ENCODE data around the gene RASGRF1.

RASGRF1 gene

DNA sequence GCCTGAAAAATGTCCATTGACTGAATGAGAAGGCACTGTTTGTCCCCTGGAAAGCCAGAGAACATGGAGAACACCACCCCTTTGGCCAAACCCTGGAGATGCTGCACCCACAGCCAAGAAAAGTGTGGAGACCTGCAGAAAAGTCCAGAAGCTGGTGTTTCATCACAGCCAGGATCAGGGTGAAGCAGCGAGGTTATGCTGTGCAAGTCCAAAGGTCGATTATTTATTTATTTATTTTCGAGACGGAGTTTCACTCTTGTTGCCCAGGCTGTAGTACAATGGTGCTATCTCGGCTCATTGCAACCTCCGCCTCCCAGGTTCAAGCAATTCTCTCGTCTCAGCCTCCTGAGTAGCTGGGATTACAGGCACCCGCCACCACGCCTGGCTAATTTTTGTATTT, 140.2 kb downstream of the RASGRF1 start:
- TF ChIP-seq, protein P1, sequence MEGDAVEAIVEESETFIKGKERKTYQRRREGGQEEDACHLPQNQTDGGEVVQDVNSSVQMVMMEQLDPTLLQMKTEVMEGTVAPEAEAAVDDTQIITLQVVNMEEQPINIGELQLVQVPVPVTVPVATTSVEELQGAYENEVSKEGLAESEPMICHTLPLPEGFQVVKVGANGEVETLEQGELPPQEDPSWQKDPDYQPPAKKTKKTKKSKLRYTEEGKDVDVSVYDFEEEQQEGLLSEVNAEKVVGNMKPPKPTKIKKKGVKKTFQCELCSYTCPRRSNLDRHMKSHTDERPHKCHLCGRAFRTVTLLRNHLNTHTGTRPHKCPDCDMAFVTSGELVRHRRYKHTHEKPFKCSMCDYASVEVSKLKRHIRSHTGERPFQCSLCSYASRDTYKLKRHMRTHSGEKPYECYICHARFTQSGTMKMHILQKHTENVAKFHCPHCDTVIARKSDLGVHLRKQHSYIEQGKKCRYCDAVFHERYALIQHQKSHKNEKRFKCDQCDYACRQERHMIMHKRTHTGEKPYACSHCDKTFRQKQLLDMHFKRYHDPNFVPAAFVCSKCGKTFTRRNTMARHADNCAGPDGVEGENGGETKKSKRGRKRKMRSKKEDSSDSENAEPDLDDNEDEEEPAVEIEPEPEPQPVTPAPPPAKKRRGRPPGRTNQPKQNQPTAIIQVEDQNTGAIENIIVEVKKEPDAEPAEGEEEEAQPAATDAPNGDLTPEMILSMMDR (IDR thresholded peaks at IDR 0.05; ENCODE audit: low read depth, low read length) = no peak
- H3K4me3 ChIP-seq (ENCODE audit: low read depth, low read length) = no peak overlapping the region
- in situ Hi-C loops (cut with HindIII; ENCODE audit: low sequenced_read_pairs) = no loop called here
- no peak for DNase-seq (ENCODE audit: low read depth, low spot score)

DNA sequence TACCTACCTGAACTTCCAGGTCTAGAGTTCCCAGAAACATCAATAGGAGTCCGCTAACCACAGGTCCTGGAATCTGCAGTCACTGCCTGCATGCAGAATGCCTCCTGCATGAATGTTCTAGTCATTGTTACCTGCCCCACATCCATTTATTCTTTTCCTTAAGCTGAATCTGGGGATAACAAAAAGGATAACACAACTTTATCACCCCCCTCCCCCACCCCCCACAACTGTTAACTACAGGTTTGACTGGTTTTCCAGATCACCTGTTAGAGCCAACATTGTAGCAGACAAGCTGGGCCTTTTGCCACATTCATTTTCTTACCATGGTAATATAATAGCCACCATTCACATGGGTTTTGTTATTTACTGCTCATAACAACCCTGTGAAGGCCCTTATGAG, 141.1 kb downstream of the RASGRF1 start:
- TF ChIP-seq, protein P1 (IDR thresholded peaks at IDR 0.05; ENCODE audit: low read depth, low read length) = no peak
- in situ Hi-C loops (cut with HindIII; ENCODE audit: low sequenced_read_pairs) = no loop called here
- H3K4me3 ChIP-seq (ENCODE audit: low read depth, low read length) = no peak overlapping the region
- DNase-seq (ENCODE audit: low read depth, low spot score) = no peak

DNA sequence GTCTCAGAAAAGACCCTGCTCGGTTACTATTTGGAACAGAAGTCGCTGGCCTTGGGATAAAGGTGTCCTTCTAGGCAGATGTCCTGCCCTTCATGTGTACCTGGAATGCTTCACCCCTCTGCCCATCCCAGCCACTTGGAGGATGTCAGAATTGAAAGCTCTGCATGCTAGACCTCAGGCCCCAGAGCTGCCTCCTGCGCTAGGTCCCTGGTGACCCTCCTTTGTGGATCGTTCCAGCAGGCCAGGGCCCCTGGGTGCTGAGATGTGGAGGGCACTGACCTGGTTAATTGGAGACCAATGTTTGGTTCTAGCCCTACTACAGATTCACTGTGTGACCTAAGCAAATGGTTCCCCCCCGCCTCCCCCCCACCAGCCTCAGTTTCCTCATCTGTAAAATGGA, 143.1 kb downstream of the RASGRF1 start:
- no peak overlapping the region for H3K4me3 ChIP-seq (ENCODE audit: low read depth, low read length)
- DNase-seq (ENCODE audit: low read depth, low spot score) = no peak
- in situ Hi-C loops (cut with HindIII; ENCODE audit: low sequenced_read_pairs) = no loop called here
- TF ChIP-seq, protein P1 (IDR thresholded peaks at IDR 0.05; ENCODE audit: low read depth, low read length) = no peak

DNA sequence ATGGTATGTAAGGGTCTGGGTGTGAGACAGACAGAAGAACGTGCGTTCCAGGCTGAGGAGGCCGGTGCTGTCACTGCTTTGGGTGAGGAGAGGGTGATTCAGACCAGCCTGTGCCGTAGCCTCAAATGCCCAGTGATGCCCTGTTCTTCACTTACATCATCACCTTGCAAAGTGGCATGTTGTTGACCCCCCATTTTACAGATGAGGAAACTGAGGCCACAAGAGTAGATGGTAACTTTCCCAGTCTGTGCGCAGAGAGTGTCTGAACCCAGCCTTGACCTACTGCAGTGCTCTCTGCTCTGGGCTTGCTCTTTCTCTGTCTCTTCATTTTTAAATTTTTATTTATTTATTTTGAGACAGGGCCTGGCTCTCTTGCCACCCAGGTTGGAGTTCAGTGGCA, 144.1 kb downstream of the RASGRF1 start:
- no peak for DNase-seq (ENCODE audit: low read depth, low spot score)
- H3K4me3 ChIP-seq (ENCODE audit: low read depth, low read length) = no peak overlapping the region
- TF ChIP-seq, protein P1 (IDR thresholded peaks at IDR 0.05; ENCODE audit: low read depth, low read length) = no peak
- in situ Hi-C loops (cut with HindIII; ENCODE audit: low sequenced_read_pairs) = no loop called here

DNA sequence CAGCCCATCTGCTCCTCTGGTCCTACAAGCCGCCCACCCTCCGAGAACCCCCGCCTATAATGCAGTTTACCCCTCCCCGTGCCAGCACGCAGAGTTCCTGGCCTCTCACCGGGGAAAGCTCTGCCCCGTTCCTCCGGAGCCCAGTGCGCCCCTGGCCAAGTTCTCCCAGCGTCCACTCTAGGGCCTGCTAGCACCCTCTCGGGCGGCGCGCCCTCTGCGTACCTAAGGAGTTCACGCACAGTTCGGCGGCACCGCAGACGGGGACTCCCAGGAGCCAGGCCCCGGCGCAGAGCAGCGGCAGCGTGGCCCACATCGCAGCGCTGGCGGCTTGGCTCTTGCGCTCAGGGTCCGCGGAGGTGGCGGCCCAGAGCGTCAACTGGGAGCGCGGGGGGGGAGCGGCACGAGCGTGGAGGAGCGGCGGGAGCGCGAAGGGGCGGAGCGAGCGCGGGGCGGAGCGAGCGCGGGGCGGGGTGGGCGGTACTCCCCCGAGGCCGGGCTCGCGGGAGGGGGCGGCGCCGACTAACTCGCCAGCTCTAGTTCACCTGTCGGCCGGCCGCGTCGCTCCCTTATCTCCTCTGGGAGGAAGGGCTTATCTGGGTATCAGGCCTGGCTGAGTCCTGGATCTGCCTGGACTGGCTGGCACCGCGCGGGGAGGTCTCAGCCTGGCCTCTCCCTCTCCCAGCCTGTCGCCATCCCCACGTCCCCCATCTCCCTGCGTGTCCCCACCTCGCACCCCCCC, 145.7 kb downstream of the RASGRF1 start, which contains the start of gene CTSH:
CTSH (minus strand) TSS at position 378 of the 739 bp plus-strand sequence; CDS start at position 313, 65 bp downstream.
- no peak for DNase-seq (ENCODE audit: low read depth, low spot score)
- TF ChIP-seq, protein P1 (IDR thresholded peaks at IDR 0.05; ENCODE audit: low read depth, low read length) = no peak
- in situ Hi-C loops (cut with HindIII; ENCODE audit: low sequenced_read_pairs) = no loop called here
- peak within 1 kb of the TSS; percentile 30 for H3K4me3 ChIP-seq (ENCODE audit: low read depth, low read length)

DNA sequence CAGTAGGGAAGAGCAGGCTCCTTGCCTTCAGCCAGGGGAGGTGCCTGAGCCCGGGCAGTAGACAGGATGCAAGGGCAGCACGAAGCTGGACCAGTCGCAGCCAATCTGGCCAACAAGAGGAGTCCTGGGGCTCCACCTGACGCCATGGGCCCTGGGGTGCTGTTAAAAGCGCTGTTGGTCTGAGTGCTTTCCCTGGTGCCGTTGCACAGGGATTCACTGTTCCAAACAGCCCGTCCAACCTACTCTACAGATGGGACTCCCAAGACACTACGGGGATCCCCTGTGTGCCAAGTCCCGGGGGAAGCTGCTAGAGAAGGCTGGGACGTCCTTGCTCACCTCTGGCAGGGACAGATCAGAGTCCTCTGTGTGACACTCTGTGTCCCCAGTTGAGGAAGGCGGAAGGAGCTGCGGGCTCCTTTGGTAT, 146.4 kb downstream of the RASGRF1 start:
- no peak overlapping the region for H3K4me3 ChIP-seq (ENCODE audit: low read depth, low read length)
- in situ Hi-C loops (cut with HindIII; ENCODE audit: low sequenced_read_pairs) = no loop called here
- TF ChIP-seq, protein P1 (IDR thresholded peaks at IDR 0.05; ENCODE audit: low read depth, low read length) = no peak
- no peak for DNase-seq (ENCODE audit: low read depth, low spot score)

Measured in astrocyte of the spinal cord (primary cell).